Measurements from ENCODE around the gene HDGFL3. TPM values are rescaled to one million over a fixed set of nuclear protein-coding genes. Genes with fewer than 3 reads are reported as not detected.
"Not testable (repeated sequence)": the region's sequence is repeated elsewhere in the genome, so short reads cannot be mapped to it uniquely, and the experiment has no call there.

The HDGFL3 gene
- total and polyA plus RNA-seq, 4 donors: 7.3 to 41.0 (median 19.7) TPM

- H3K4me1 ChIP-seq (ENCODE audit: control insufficient read depth in 5 of 5, insufficient read depth in 5 of 5, low read length in 5 of 5): peaks cover 0 to 1% (median 0%) of the 10 kb centered on the region in 5 donors
- ATAC-seq (ENCODE audit: insufficient read depth, low FRiP score): no peak
- no peak for TF ChIP-seq CTCF (IDR thresholded peaks at IDR 0.05; ENCODE audit: control extremely low read depth, extremely low read depth)
- 82 to 84% methylated on average over 2 of the region's 2 CpGs for WGBS, 2 donors
- H3K27me3 ChIP-seq (ENCODE audit: control insufficient read depth in 3 of 3, insufficient read depth in 3 of 3, low read length in 2 of 3): no peaks in the 10 kb centered on the region
- no peak overlapping the region for H3K27ac ChIP-seq (ENCODE audit: low read depth in 1 of 2, low read length in 1 of 2)
- DNase-seq: no peak
- no peak overlapping the region for H3K9ac ChIP-seq (ENCODE audit: insufficient read depth in 1 of 2, low read length in 2 of 2)
- peaks cover 0 to 2% (median 0%) of the 10 kb centered on the region in 4 donors for H3K9me3 ChIP-seq (ENCODE audit: control insufficient read depth in 4 of 4, insufficient read depth in 3 of 4, low read length in 3 of 4)
- H3K36me3 ChIP-seq (ENCODE audit: control insufficient read depth in 4 of 4, insufficient read depth in 4 of 4, low read length in 4 of 4): no peaks in the 10 kb centered on the region
- H3K4me3 ChIP-seq: no peak overlapping the region
Observed at GRCh38 chr15:83088876-83089275, 118.7 kb downstream of the HDGFL3 start.

- TF ChIP-seq CTCF (IDR thresholded peaks at IDR 0.05; ENCODE audit: control extremely low read depth, extremely low read depth): no peak
- no peaks in the 10 kb centered on the region for H3K27me3 ChIP-seq (ENCODE audit: control insufficient read depth in 3 of 3, insufficient read depth in 3 of 3, low read length in 2 of 3)
- peaks cover 0 to 3% (median 0%) of the 10 kb centered on the region in 5 donors for H3K4me1 ChIP-seq (ENCODE audit: control insufficient read depth in 5 of 5, insufficient read depth in 5 of 5, low read length in 5 of 5)
- WGBS, 2 donors: 70 to 72% methylated on average over 2 of the region's 2 CpGs
- H3K9me3 ChIP-seq (ENCODE audit: control insufficient read depth in 4 of 4, insufficient read depth in 3 of 4, low read length in 3 of 4): peaks cover 0 to 2% (median 0%) of the 10 kb centered on the region in 4 donors
- no peak overlapping the region for H3K9ac ChIP-seq (ENCODE audit: insufficient read depth in 1 of 2, low read length in 2 of 2)
- no peak overlapping the region for H3K27ac ChIP-seq (ENCODE audit: low read depth in 1 of 2, low read length in 1 of 2)
- DNase-seq (no peak), ATAC-seq (ENCODE audit: insufficient read depth, low FRiP score) (no peak)
- no peaks in the 10 kb centered on the region for H3K36me3 ChIP-seq (ENCODE audit: control insufficient read depth in 4 of 4, insufficient read depth in 4 of 4, low read length in 4 of 4)
- no peak overlapping the region for H3K4me3 ChIP-seq
Observed at GRCh38 chr15:83087576-83087975, 120.0 kb downstream of the HDGFL3 start.

- H3K36me3 ChIP-seq (ENCODE audit: control insufficient read depth in 4 of 4, insufficient read depth in 4 of 4, low read length in 4 of 4); H3K27ac ChIP-seq (ENCODE audit: low read depth in 1 of 2, low read length in 1 of 2); H3K9me3 ChIP-seq (ENCODE audit: control insufficient read depth in 4 of 4, insufficient read depth in 3 of 4, low read length in 3 of 4); H3K9ac ChIP-seq (ENCODE audit: insufficient read depth in 1 of 2, low read length in 2 of 2); H3K27me3 ChIP-seq (ENCODE audit: control insufficient read depth in 3 of 3, insufficient read depth in 3 of 3, low read length in 2 of 3); ATAC-seq (ENCODE audit: insufficient read depth, low FRiP score); H3K4me3 ChIP-seq; H3K4me1 ChIP-seq (ENCODE audit: control insufficient read depth in 5 of 5, insufficient read depth in 5 of 5, low read length in 5 of 5); DNase-seq: not testable (repeated sequence)
- WGBS, 2 donors: 87 to 92% methylated on average over 8 of the region's 8 CpGs
Observed at GRCh38 chr15:83085864-83086552, 121.6 kb downstream of the HDGFL3 start.

GRCh38 chr15:83085461-83085860 lies 122.2 kb downstream of the HDGFL3 start:
- H3K4me1 ChIP-seq (ENCODE audit: control insufficient read depth in 5 of 5, insufficient read depth in 5 of 5, low read length in 5 of 5); H3K36me3 ChIP-seq (ENCODE audit: control insufficient read depth in 4 of 4, insufficient read depth in 4 of 4, low read length in 4 of 4): not testable (repeated sequence)

More at GRCh38 chr15:83085461-83085860, 122.2 kb downstream of the HDGFL3 start:
- ATAC-seq (ENCODE audit: insufficient read depth, low FRiP score); DNase-seq; H3K4me3 ChIP-seq; H3K9me3 ChIP-seq (ENCODE audit: control insufficient read depth in 4 of 4, insufficient read depth in 3 of 4, low read length in 3 of 4); H3K27me3 ChIP-seq (ENCODE audit: control insufficient read depth in 3 of 3, insufficient read depth in 3 of 3, low read length in 2 of 3); H3K27ac ChIP-seq (ENCODE audit: low read depth in 1 of 2, low read length in 1 of 2); H3K9ac ChIP-seq (ENCODE audit: insufficient read depth in 1 of 2, low read length in 2 of 2): not testable (repeated sequence)
- WGBS, 2 donors: 88 to 95% methylated on average over 3 of the region's 3 CpGs

Measured in lung (tissue), 12 donors.